Activated CD4-positive, alpha-beta T cell treated with anti-CD3 and anti-CD28 coated beads, Interleukin-2, amount 50 U/mL, for 48 hours (primary cell): ENCODE measurements around the gene TMEM235.
"Not testable (repeated sequence)": the region's sequence is repeated elsewhere in the genome, so short reads cannot be mapped to it uniquely, and the experiment has no call there.

Experiments used
- DNase-seq, 2 experiments: peaks; one replicate each; pipeline ENCODE4 v3.0.0-alpha.2; 2020

Gene TMEM235

GRCh38 chr17:78219396-78220150 lies 11.9 kb upstream of the TMEM235 start:
- no peak for DNase-seq

- DNase-seq, result no peak
Measured at GRCh38 chr17:78223061-78223460, 8.4 kb upstream of the TMEM235 start.

- no peak for DNase-seq
Measured at GRCh38 chr17:78223765-78224164, 7.7 kb upstream of the TMEM235 start.

- DNase-seq, result no peak
Measured at GRCh38 chr17:78224231-78225087, 7.0 kb upstream of the TMEM235 start.

GRCh38 chr17:78225088-78225865 lies 6.2 kb upstream of the TMEM235 start:
- DNase-seq, result no peak

- no peak for DNase-seq
Measured at GRCh38 chr17:78226055-78226758, 5.2 kb upstream of the TMEM235 start.

- no peak for DNase-seq
Measured at GRCh38 chr17:78226759-78227454, 4.5 kb upstream of the TMEM235 start.

GRCh38 chr17:78227455-78227916 lies 3.9 kb upstream of the TMEM235 start:
- no peak for DNase-seq

- DNase-seq, result no peak
Measured at GRCh38 chr17:78228176-78228575, 3.3 kb upstream of the TMEM235 start.

- no peak for DNase-seq
Measured at GRCh38 chr17:78230252-78230962, 1.0 kb upstream of the TMEM235 start.

GRCh38 chr17:78231991-78232858 lies 794 bp downstream of the TMEM235 start:
- DNase-seq, result peak; percentile 20 to 36

- DNase-seq, result no peak
Measured at GRCh38 chr17:78232859-78233173, 1.4 kb downstream of the TMEM235 start.

- no peak for DNase-seq
Measured at GRCh38 chr17:78233678-78234077, 2.2 kb downstream of the TMEM235 start.

GRCh38 chr17:78234261-78234865 lies 2.9 kb downstream of the TMEM235 start:
- no peak for DNase-seq

GRCh38 chr17:78235022-78235421 lies 3.6 kb downstream of the TMEM235 start:
- not testable (repeated sequence) for DNase-seq

- DNase-seq, result no peak
Measured at GRCh38 chr17:78235885-78236284, 4.5 kb downstream of the TMEM235 start.

- DNase-seq, result no peak
Measured at GRCh38 chr17:78236362-78237127, 5.1 kb downstream of the TMEM235 start.

- no peak for DNase-seq
Measured at GRCh38 chr17:78237401-78238012, 6.1 kb downstream of the TMEM235 start.
